BE2C (cell line): ENCODE measurements around the gene SLC38A2.

ENCODE experiments used
- DNase-seq: peaks from one replicate; pipeline ENCODE4 v3.0.0-alpha.2; 2020
- H3K27me3 ChIP-seq: fragments of 250-450 bp; sonication (Bioruptor Pico); 2 replicates; pipeline ENCODE4 v1.5.1; 2020; ENCODE audit warnings: mild to moderate bottlenecking
- H3K36me3 ChIP-seq: fragments of 250-450 bp; sonication (Bioruptor Pico); 2 replicates; pipeline ENCODE4 v1.5.1; 2020; ENCODE audit warnings: mild to moderate bottlenecking
- H3K4me1 ChIP-seq: fragments of 250-450 bp; sonication (Bioruptor Pico); 2 replicates; pipeline ENCODE4 v1.5.1; 2020
- H3K4me3 ChIP-seq: 2 replicates; pipeline ENCODE4 v1.5.1; 2011; ENCODE audit warnings: low read depth, low read length
- H3K9me3 ChIP-seq: fragments of 250-450 bp; sonication (Bioruptor Pico); 2 replicates; pipeline ENCODE4 v1.5.1; 2020
- TF ChIP-seq, protein P1 (sequence below): IDR thresholded peaks from 2 replicates; pipeline ENCODE4 v1.5.1; 2012; ENCODE audit warnings: mild to moderate bottlenecking, low read depth, low read length

SLC38A2 gene

DNA sequence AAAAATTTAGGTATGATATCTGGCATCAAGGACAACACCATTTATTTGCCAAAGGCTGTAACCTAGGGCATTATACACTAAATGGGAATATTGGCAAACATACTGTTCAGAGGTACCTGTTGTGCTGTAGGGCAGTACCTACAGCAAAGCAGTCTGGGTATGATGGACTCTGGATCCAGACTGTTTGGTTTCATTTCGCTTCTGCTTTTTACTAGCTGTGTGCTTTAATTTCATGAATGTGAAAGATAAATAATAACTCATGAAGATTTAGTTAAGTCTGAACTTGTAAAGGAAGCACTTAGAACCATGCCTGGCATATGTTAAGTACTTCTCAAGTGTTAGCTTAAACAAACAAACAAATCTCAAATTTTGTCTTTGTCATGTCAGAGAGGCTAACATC, 17.7 kb upstream of the SLC38A2 start:
- DNase-seq, result no peak
- H3K4me1 ChIP-seq, result peaks cover 24% of the 10 kb centered on the region

DNA sequence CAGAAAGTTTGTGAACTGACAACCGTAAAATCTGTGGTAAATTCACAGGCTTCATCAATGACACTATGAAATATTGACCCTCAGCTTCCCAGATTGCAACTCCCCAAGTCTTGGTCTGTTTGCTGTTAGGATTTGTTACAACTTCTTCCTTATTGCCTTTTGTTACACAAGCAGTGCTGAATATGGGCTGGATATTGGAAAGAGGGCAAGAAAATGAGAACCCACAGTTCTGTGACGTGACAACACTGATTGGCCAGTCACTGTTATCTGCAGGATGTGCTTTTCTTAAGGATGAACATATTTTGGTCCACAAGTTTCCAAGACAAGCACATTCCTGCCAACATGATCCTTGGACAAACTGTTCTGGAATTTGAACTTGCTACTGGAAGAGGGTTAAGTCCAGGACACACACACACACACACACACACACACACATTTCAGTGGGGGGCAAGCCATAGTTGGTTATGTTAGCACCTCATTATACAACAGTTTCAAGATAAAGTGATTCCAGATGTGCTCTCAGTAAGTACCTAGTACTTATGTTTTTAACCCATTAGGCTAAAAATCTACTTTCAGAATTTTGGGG, 16.6 kb upstream of the SLC38A2 start:
- Histone ChIP-seq H3K36me3 (no peaks in the 10 kb centered on the region), H3K27me3 (no peaks in the 10 kb centered on the region), H3K4me3 (no peak overlapping the region), H3K4me1 (peaks cover 24% of the 10 kb centered on the region), H3K9me3 (no peaks in the 10 kb centered on the region)
- TF ChIP-seq, protein P1, sequence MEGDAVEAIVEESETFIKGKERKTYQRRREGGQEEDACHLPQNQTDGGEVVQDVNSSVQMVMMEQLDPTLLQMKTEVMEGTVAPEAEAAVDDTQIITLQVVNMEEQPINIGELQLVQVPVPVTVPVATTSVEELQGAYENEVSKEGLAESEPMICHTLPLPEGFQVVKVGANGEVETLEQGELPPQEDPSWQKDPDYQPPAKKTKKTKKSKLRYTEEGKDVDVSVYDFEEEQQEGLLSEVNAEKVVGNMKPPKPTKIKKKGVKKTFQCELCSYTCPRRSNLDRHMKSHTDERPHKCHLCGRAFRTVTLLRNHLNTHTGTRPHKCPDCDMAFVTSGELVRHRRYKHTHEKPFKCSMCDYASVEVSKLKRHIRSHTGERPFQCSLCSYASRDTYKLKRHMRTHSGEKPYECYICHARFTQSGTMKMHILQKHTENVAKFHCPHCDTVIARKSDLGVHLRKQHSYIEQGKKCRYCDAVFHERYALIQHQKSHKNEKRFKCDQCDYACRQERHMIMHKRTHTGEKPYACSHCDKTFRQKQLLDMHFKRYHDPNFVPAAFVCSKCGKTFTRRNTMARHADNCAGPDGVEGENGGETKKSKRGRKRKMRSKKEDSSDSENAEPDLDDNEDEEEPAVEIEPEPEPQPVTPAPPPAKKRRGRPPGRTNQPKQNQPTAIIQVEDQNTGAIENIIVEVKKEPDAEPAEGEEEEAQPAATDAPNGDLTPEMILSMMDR, result no peak
- DNase-seq, result no peak

More for the DNA sequence above, 17.7 kb upstream of the SLC38A2 start:
- H3K4me3 ChIP-seq, result no peak overlapping the region
- TF ChIP-seq, protein P1, result no peak
- no peaks in the 10 kb centered on the region for H3K9me3 ChIP-seq
- H3K36me3 ChIP-seq, result no peaks in the 10 kb centered on the region
- H3K27me3 ChIP-seq, result no peaks in the 10 kb centered on the region

DNA sequence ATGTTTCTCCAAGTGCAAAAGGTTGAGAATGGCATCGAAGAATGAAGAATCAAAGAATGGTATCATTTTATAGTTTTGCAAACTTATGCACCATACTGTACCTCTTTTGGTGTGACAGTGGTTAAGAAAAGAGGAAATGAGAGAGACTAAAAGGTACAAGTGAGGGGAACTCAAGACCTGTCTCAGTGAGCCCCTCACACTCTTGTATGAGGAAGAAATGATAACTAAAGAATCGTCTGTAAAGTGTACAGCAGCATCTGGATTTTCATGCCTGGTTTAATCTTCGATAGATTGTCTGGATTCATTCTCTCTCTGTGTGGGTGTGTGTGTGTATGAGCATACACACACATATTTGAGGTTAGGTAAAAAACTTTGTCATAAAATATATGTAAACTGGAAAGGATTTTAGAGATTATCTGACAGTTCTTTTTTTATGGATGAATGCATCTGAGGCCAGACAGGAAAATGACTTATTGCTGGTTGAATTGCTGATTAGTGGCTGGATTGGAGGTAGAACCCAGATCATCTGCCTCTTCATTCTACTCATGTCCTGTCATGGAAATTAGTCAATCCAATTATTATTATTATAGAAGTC, 16.0 kb upstream of the SLC38A2 start:
- DNase-seq, result no peak
- Histone ChIP-seq H3K36me3 (no peaks in the 10 kb centered on the region), H3K4me1 (peaks cover 24% of the 10 kb centered on the region), H3K4me3 (no peak overlapping the region), H3K9me3 (no peaks in the 10 kb centered on the region), H3K27me3 (no peaks in the 10 kb centered on the region)
- TF ChIP-seq, protein P1, result no peak

DNA sequence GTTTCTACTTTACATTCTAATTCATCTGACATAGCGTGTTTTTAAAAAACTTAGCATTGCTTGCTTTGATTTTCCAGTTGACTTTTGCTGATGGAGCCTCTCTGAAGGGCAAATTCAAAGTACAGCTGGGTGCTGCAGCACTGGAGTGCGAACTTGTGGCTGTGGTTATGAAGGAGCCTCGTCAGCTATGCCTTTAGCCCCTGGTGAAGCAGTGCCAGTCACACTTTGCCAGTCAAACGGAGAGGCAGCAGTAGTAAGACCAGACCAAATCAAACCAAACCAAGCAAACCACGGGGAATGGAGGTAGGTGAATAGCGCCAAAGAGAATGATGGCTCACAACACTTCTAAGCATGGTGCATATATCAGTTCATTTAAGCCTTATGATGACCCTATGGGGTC, 15.1 kb upstream of the SLC38A2 start:
- no peak overlapping the region for H3K4me3 ChIP-seq
- no peaks in the 10 kb centered on the region for H3K9me3 ChIP-seq
- TF ChIP-seq, protein P1, result no peak
- no peak for DNase-seq
- no peaks in the 10 kb centered on the region for H3K36me3 ChIP-seq
- H3K27me3 ChIP-seq, result no peaks in the 10 kb centered on the region
- peaks cover 27% of the 10 kb centered on the region for H3K4me1 ChIP-seq

DNA sequence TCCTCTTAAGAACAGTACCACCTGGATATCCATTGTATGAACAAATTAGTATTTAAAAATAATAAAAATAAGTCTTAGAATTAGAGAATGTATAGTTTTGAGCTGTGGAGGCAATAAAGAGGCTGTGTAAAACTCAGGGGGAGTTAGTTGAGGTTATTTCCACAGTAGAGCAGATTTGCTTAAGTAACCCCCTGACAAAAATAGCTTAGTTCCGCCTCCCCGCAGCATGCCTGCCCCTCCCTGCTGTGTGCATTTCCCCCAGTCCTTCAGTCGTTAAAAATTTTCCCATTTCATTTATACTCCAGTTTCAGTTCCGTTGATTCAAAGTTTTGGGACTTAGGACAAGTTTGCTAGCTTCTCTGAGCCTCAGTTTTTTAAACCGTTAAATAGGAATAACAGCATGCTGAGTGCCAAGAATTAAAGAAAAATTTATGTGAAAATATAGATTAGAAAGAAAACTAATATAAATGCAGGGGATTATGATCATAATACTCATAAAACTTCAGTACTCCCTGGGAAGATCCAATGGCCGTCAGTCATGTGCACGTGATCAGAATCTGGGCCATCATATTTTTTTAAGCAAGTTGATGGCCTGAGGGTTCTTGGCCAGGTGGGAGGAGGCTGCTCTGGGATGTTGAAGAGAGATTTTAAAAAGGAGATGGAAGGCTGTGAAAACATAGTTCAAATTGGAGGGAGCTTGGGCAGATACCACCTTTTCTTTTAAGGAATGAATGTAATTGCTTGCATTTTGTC, 14.5 kb upstream of the SLC38A2 start:
- Histone ChIP-seq H3K27me3 (no peaks in the 10 kb centered on the region), H3K4me3 (no peak overlapping the region), H3K4me1 (peaks cover 30% of the 10 kb centered on the region), H3K36me3 (no peaks in the 10 kb centered on the region), H3K9me3 (no peaks in the 10 kb centered on the region)
- TF ChIP-seq, protein P1, result no peak
- DNase-seq, result no peak

DNA sequence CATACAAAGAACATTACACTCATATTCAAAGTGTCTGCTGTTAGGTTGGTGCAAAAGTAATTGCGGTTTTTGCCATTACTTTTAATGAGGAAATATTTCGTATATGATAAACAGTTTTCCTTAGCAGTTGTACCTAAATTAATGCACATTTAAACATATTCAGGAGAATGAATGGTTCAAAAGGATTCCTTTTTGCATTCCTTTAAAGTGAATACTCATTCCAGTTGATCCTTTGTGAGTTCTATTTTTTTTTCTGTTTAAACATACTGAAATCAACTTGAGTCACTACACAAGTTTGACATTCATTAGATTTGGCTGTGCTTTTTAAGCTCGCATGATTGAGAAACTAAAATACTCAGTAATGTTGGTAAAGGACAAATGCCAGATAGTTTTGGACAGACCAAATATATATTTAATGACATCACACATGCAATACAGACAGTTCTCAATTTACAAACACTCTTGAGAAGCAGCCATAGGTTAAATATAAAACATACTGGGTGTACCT, 13.8 kb upstream of the SLC38A2 start:
- TF ChIP-seq, protein P1, result no peak
- no peaks in the 10 kb centered on the region for H3K27me3 ChIP-seq
- no peak overlapping the region for H3K4me3 ChIP-seq
- no peaks in the 10 kb centered on the region for H3K9me3 ChIP-seq
- no peak for DNase-seq
- peaks cover 26% of the 10 kb centered on the region for H3K4me1 ChIP-seq
- H3K36me3 ChIP-seq, result no peaks in the 10 kb centered on the region
